Aorta (tissue), 5 donors: ENCODE data around the gene HLCS. TPM values are rescaled to one million over a fixed set of nuclear protein-coding genes. Genes with fewer than 3 reads are reported as not detected.

Experiments used
- ATAC-seq: fragments of 200-7000 bp; cut with Tn5 transposase; one replicate; pipeline ENCODE4 v1.9.1; 2022; ENCODE audit warnings: moderate library complexity; ENCODE audit not compliant: low FRiP score
- DNase-seq, 2 donors: peaks; one replicate each; pipeline ENCODE4 v3.0.0-alpha.2; 2020
- H3K27ac ChIP-seq, 2 donors: one replicate each; pipeline ENCODE4 v1.5.1; 2013; ENCODE audit warnings: low read length in 2 of 2, mild to moderate bottlenecking in 2 of 2, moderate library complexity in 2 of 2, control low read depth in 1 of 2, inconsistent platforms in 1 of 2, low read depth in 1 of 2
- H3K27me3 ChIP-seq, 2 donors: one replicate each; pipeline ENCODE4 v1.6.1; 2013; ENCODE audit warnings: control low read depth in 1 of 2, low read length in 1 of 2, mild to moderate bottlenecking in 1 of 2, moderate library complexity in 1 of 2; ENCODE audit not compliant: insufficient read depth in 2 of 2, control insufficient read depth in 1 of 2
- H3K36me3 ChIP-seq, 2 donors: one replicate each; pipeline ENCODE4 v1.6.1; 2013; ENCODE audit warnings: control low read depth in 1 of 2, low read length in 1 of 2, mild to moderate bottlenecking in 1 of 2; ENCODE audit not compliant: insufficient read depth in 2 of 2, control insufficient read depth in 1 of 2
- H3K4me1 ChIP-seq, 2 donors: one replicate each; pipeline ENCODE4 v1.6.1; 2013; ENCODE audit warnings: low read length in 2 of 2, control low read depth in 1 of 2, mild to moderate bottlenecking in 1 of 2, moderate library complexity in 1 of 2; ENCODE audit not compliant: insufficient read depth in 2 of 2, control insufficient read depth in 1 of 2
- H3K4me3 ChIP-seq, 2 donors: one replicate each; pipeline ENCODE4 v1.5.1; 2013; ENCODE audit warnings: low read length in 2 of 2, control low read depth in 1 of 2, mild to moderate bottlenecking in 1 of 2
- H3K9me3 ChIP-seq: one replicate; pipeline ENCODE4 v1.6.1; 2013; ENCODE audit warnings: mild to moderate bottlenecking, low read length; ENCODE audit not compliant: control insufficient read depth
- WGBS, 2 donors: extraction: QIAGEN DNeasy Blood & Tissue Kit; methylation state at CpG; one replicate each; pipeline ENCODE4 v1.1.7; 2013; 5-methylcytosine and 5-hydroxymethylcytosine counted together
- intact Hi-C, 2 donors: fragments of 100-400 bp; cut with DNase I; formaldehyde crosslinking; loops; one replicate each; pipeline versions ENCODE4 v1.14.2 to v1.15.0; 2022
- polyA plus RNA-seq, 2 donors: library from polyadenylated mRNA; stranded (reverse); fragments of 200-250 nt; gene quantifications; one replicate each; pipeline ENCODE4 v1.2.3, GENCODE V29; 2013
- total RNA-seq, 2 donors: library from RNA; stranded (reverse); fragmentation: NEBNext Ultra II Directional; extraction: Animal tissue kit (Norgen Biotek cat#: 25700); gene quantifications; one replicate each; pipeline ENCODE4 v1.2.1, GENCODE V29; 2021
- donor health status: healthy with polysubstance abuse.
- donor health status: Bipolar disorder and iron deficiency.
- donor health status: DM: no; HTN: no; CAD: no.
- donor health status: DM: no; HTN: no; CAD: no.
- donor health status: DM: yes; HTN: yes; CAD: no.

Gene HLCS
- total and polyA plus RNA-seq, 4 donors, result 2.1 to 19.7 (median 10.6) TPM

- Histone ChIP-seq H3K9me3 (peaks cover 2% of the 10 kb centered on the region), H3K4me3 (no peak overlapping the region), H3K27me3 (no peaks in the 10 kb centered on the region), H3K4me1 (no peaks in the 10 kb centered on the region), H3K27ac (no peak overlapping the region), H3K36me3 (no peaks in the 10 kb centered on the region)
- intact Hi-C loops, result no loop called here
- DNase-seq (peak; percentile 27 to 61), ATAC-seq (no peak)
- 8 to 10% methylated on average over 38 of the region's 38 CpGs for WGBS, 2 donors
These were observed 256.4 kb downstream of the HLCS start for GRCh38 chr21:36709868-36710728.

GRCh38 chr21:36709030-36709867, 257.2 kb downstream of the HLCS start:
- H3K36me3 ChIP-seq, result no peaks in the 10 kb centered on the region
- H3K9me3 ChIP-seq, result no peaks in the 10 kb centered on the region
- H3K4me1 ChIP-seq, result no peaks in the 10 kb centered on the region
- WGBS, 2 donors, result 4% methylated on average over 52 to 55 of the region's 55 CpGs
- intact Hi-C loops, result no loop called here
- peak; percentile 48 to 74 for DNase-seq
- no peak overlapping the region for H3K27ac ChIP-seq
- no peak for ATAC-seq
- no peak overlapping the region for H3K4me3 ChIP-seq
- no peaks in the 10 kb centered on the region for H3K27me3 ChIP-seq

GRCh38 chr21:36708286-36709029, 258.0 kb downstream of the HLCS start:
- Histone ChIP-seq H3K4me3 (no peak overlapping the region), H3K4me1 (no peaks in the 10 kb centered on the region), H3K27me3 (no peaks in the 10 kb centered on the region), H3K9me3 (no peaks in the 10 kb centered on the region), H3K27ac (no peak overlapping the region), H3K36me3 (no peaks in the 10 kb centered on the region)
- peak; percentile 24 to 65 for DNase-seq
- no peak for ATAC-seq
- 2 to 3% methylated on average over 38 to 44 of the region's 44 CpGs for WGBS, 2 donors
- intact Hi-C loops, result no loop called here

GRCh38 chr21:36707763-36708285, 258.6 kb downstream of the HLCS start:
- no peaks in the 10 kb centered on the region for H3K36me3 ChIP-seq
- DNase-seq (peak; percentile 30 to 75), ATAC-seq (no peak)
- H3K9me3 ChIP-seq, result no peaks in the 10 kb centered on the region
- WGBS, 2 donors, result 3 to 4% methylated on average over 49 to 53 of the region's 53 CpGs
- H3K27me3 ChIP-seq, result no peaks in the 10 kb centered on the region
- intact Hi-C loops, result no loop called here
- no peaks in the 10 kb centered on the region for H3K4me1 ChIP-seq
- H3K4me3 ChIP-seq, result no peak overlapping the region
- no peak overlapping the region for H3K27ac ChIP-seq

- intact Hi-C loops, result no loop called here
- ATAC-seq, result no peak
These were observed 259.3 kb downstream of the HLCS start for GRCh38 chr21:36706951-36707762.

DNA sequence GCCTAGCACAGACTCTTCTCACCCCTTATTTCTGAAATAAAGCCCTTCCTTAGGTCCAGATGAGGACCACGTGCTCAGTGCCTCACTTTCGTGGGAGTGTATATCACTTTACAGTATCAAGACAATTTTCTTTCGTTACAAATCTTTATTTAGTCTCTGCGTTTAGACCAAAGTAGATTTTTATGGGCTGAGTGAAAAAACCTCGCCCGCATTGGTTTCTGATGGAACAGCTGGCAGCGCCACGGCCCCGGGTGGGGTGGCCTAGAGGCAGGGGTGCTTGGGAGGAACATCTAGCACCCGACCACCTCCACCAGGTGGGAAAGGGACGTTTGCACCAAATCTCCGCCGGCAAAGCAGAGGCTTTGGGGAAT, 260.0 kb downstream of the HLCS start:
- ATAC-seq (no peak), DNase-seq (peak; percentile 31 to 34)
- intact Hi-C loops, result no loop called here
- Histone ChIP-seq H3K27ac (no peak overlapping the region), H3K4me3 (no peak overlapping the region), H3K4me1 (no peaks in the 10 kb centered on the region), H3K9me3 (no peaks in the 10 kb centered on the region), H3K36me3 (no peaks in the 10 kb centered on the region), H3K27me3 (no peaks in the 10 kb centered on the region)
- WGBS, 2 donors, result 14 to 19% methylated on average over 13 of the region's 13 CpGs

More at GRCh38 chr21:36706951-36707762, 259.3 kb downstream of the HLCS start:
- Histone ChIP-seq H3K27me3 (no peaks in the 10 kb centered on the region), H3K4me3 (no peak overlapping the region), H3K36me3 (no peaks in the 10 kb centered on the region), H3K9me3 (no peaks in the 10 kb centered on the region), H3K4me1 (no peaks in the 10 kb centered on the region), H3K27ac (no peak overlapping the region)
- peak; percentile 35 to 57 for DNase-seq
- 21 to 22% methylated on average over 32 of the region's 32 CpGs for WGBS, 2 donors

GRCh38 chr21:36705679-36706481, 260.6 kb downstream of the HLCS start:
- Histone ChIP-seq H3K4me1 (no peaks in the 10 kb centered on the region), H3K9me3 (no peaks in the 10 kb centered on the region), H3K36me3 (no peaks in the 10 kb centered on the region), H3K27me3 (no peaks in the 10 kb centered on the region), H3K27ac (no peak overlapping the region), H3K4me3 (no peak overlapping the region)
- ATAC-seq (no peak), DNase-seq (peak; percentile 26 to 52)
- intact Hi-C loops, result no loop called here
- 13 to 18% methylated on average over 22 of the region's 22 CpGs for WGBS, 2 donors
